Fibroblast of pulmonary artery (primary cell): ENCODE data around the gene AKAP17A.

Experiments used
- DNase-seq: peaks from one replicate; pipeline ENCODE4 v3.0.0-alpha.2; 2010; ENCODE audit warnings: low read depth
- H3K4me3 ChIP-seq: replicated peaks from 2 replicates; pipeline ENCODE4 v1.5.1; 2011; ENCODE audit warnings: low read depth, mild to moderate bottlenecking, control low read depth, low read length, moderate library complexity
- TF ChIP-seq, protein P1 (sequence below): IDR thresholded peaks from 2 replicates; pipeline ENCODE4 v1.5.1; 2011; ENCODE audit warnings: mild to moderate bottlenecking, control low read depth, low read length, inconsistent platforms; ENCODE audit errors: missing control alignments

Gene AKAP17A, protein sequence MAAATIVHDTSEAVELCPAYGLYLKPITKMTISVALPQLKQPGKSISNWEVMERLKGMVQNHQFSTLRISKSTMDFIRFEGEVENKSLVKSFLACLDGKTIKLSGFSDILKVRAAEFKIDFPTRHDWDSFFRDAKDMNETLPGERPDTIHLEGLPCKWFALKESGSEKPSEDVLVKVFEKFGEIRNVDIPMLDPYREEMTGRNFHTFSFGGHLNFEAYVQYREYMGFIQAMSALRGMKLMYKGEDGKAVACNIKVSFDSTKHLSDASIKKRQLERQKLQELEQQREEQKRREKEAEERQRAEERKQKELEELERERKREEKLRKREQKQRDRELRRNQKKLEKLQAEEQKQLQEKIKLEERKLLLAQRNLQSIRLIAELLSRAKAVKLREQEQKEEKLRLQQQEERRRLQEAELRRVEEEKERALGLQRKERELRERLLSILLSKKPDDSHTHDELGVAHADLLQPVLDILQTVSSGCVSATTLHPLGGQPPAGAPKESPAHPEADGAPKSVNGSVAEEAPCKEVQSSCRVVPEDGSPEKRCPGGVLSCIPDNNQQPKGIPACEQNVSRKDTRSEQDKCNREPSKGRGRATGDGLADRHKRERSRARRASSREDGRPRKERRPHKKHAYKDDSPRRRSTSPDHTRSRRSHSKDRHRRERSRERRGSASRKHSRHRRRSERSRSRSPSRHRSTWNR

DNA sequence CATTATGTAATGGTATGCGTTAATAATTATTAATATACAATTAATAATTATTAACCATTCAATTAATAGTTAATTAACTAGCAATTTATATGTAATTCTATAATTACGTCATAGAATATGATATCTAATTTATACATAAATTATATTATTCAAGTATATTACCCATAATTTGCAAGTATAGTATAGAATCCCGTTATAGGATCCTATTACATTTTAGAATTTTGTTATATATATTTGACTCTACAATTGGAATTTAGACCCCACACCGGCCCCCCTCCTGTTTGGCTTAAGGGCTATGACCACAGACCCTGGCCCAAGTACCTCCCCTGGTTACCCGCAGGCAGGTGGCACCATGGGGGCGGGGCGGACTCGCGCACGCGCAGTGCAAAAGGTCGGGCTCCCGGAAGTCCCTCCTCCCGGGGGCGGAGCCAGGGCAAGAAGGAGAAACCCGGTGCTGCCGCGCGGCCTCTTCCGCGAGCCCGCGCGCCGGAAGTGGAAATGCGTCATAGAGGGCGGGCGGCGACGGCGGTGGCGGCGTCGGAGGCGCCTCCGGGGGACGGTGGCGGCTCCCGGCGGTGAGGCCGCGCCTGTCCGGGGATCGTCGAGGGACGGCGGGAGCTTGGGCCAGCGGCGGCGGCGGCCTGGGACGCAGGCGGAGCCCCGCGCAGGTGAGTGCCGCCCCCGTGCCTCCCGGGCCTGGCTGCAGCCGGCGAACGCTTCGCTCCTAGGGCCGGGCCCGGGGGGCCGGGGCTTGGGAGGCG is at the start of gene AKAP17A:
Gene AKAP17A, plus strand, starts transcription at position 503 of the 761 bp plus-strand sequence. CDS start 1,859 bp downstream, outside the sequence.
- peak; percentile 92 for DNase-seq
- H3K4me3 ChIP-seq: peak within 1 kb of the TSS; percentile 90
- TF ChIP-seq, protein P1, sequence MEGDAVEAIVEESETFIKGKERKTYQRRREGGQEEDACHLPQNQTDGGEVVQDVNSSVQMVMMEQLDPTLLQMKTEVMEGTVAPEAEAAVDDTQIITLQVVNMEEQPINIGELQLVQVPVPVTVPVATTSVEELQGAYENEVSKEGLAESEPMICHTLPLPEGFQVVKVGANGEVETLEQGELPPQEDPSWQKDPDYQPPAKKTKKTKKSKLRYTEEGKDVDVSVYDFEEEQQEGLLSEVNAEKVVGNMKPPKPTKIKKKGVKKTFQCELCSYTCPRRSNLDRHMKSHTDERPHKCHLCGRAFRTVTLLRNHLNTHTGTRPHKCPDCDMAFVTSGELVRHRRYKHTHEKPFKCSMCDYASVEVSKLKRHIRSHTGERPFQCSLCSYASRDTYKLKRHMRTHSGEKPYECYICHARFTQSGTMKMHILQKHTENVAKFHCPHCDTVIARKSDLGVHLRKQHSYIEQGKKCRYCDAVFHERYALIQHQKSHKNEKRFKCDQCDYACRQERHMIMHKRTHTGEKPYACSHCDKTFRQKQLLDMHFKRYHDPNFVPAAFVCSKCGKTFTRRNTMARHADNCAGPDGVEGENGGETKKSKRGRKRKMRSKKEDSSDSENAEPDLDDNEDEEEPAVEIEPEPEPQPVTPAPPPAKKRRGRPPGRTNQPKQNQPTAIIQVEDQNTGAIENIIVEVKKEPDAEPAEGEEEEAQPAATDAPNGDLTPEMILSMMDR: no peak

- no peak overlapping the region for H3K4me3 ChIP-seq
- TF ChIP-seq, protein P1: no peak
- DNase-seq: no peak
Observed at GRCh38 chrX:1542994-1543725, 48.2 kb upstream of the AKAP17A start.

- no peak overlapping the region for H3K4me3 ChIP-seq
- DNase-seq: no peak
- TF ChIP-seq, protein P1: no peak
Observed at GRCh38 chrX:1545776-1546408, 45.5 kb upstream of the AKAP17A start.

GRCh38 chrX:1546691-1547251 is 44.6 kb upstream of the AKAP17A start:
- no peak overlapping the region for H3K4me3 ChIP-seq
- no peak for DNase-seq
- TF ChIP-seq, protein P1: no peak

DNA sequence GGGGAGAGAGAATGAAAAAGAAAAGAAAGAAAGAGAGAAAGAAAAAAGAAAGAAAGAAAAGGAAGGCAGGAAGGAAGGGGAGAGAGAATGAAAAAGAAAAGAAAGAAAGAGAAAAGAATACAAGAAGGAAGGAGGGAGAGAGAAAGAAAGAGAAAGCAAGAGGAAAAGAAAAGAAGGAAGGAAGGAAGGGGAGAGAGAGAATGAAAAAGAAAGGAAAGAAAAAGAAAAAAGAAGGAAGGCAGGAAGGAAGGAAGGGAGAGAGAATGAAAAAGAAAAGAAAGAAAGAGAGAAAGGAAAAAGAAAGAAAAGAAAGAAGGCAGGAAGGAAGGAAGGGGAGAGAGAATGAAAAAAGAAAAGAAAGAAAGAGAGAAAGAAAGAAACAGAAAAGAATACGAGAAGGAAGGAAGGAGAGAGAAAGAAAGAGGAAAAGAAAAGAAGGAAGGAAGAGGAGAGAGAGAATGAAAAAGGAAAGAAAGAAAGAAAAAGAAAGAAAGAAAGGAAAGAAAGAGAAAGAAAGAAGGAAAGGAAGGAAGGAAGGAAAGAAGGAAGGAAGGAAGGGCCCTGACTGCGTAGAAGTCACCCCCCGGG is 39.4 kb upstream of the AKAP17A start:
- TF ChIP-seq, protein P1: no peak

More for the DNA sequence above, 39.4 kb upstream of the AKAP17A start:
- no peak overlapping the region for H3K4me3 ChIP-seq
- no peak for DNase-seq
